Body of pancreas (tissue), 4 donors: Measurements from ENCODE around the gene ZNF273.

Experiments used
- POLR2A ChIP-seq, 3 donors: fragments of 450-650 bp; IDR thresholded peaks; one replicate each; pipeline ENCODE4 v1.6.1; 2016; ENCODE audit warnings: antibody characterized with exemption in 3 of 3, mild to moderate bottlenecking in 2 of 3
- TF ChIP-seq, protein P1 (sequence below), 7 experiments: fragments of 450-650 bp in 4 of 7; fragments of 200-600 bp in 3 of 7; sonication (generic) in 3 of 7; IDR thresholded peaks; one replicate each; pipeline ENCODE4 v1.5.1; 2016 to 2019; ENCODE audit warnings: antibody characterized with exemption in 7 of 7

DNA sequence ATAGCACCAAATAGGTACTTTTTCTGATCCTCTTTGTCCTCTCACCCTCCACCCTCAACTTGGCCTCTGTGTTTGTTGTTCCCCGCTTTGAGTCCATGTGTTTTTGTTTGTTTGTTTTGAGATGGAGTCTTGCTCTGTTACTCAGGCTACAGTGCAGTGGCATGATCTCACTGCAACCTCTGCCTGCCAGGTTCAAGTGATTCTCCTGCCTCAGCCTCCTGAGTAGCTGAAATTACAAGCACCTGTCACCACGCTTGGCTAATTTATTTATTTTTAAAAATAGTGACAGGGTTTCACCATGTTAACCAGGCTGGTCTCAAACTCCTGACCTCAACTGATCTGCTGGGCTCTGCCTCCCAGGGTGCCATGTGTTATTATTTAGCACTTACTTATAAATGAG, 5.3 kb downstream of the ZNF273 start:
- TF ChIP-seq, protein P1, sequence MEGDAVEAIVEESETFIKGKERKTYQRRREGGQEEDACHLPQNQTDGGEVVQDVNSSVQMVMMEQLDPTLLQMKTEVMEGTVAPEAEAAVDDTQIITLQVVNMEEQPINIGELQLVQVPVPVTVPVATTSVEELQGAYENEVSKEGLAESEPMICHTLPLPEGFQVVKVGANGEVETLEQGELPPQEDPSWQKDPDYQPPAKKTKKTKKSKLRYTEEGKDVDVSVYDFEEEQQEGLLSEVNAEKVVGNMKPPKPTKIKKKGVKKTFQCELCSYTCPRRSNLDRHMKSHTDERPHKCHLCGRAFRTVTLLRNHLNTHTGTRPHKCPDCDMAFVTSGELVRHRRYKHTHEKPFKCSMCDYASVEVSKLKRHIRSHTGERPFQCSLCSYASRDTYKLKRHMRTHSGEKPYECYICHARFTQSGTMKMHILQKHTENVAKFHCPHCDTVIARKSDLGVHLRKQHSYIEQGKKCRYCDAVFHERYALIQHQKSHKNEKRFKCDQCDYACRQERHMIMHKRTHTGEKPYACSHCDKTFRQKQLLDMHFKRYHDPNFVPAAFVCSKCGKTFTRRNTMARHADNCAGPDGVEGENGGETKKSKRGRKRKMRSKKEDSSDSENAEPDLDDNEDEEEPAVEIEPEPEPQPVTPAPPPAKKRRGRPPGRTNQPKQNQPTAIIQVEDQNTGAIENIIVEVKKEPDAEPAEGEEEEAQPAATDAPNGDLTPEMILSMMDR (IDR thresholded peaks at IDR 0.05) = no peak
- no peak for TF ChIP-seq POLR2A (IDR thresholded peaks at IDR 0.05)
